NK-92 treated with Interleukin-12 subunit alpha and Interleukin-12 subunit beta, amount 100 ng/mL, for 24 hours (cell line): Measurements from ENCODE around the gene MRPL3.

Source experiments
- DNase-seq: peaks from one replicate; lab custom pipeline; 2025; lab: John Stamatoyannopoulos, UW

Gene MRPL3

DNA sequence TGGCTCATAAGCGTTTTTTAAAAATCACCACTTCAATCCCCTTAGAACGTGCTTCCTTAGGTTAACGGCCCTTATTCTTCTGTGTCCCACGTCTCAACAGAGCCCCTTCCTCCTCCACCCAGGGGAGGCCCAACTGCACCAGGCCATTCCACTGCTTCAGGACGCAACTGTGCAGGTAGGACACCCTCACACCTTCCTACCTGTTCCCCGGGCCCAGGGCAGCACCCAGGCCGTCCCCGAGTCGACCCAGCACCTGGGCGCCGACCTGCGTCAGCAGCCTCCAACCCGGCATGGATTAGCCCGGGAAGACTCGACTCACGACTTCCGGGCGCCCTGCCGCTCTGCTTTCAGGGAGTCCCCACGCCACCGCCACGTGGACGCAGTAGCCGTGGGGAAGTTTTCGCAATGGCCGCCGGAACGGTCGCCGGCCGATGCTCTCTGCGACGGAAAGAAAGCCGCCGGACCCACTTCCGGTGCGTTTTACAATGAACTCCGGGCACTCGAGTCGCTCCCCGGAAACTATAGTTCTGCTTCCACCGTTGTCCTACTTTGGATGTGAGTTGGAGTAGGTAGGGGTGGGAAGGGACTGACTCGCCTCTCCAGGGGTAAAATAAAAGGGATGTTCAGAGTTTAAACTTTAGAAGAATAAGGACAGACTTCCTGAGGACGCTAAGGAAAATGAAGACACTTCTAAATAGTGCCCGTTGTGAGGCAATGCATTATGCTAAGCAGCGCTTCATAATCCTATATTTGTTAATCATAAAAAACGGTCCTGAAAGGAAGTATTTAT, at the start of gene MRPL3:
Gene MRPL3, minus strand, starts transcription at position 442 of the 790 bp plus-strand sequence. Its CDS starts 150 bp downstream, at position 292.
- peak; percentile 78 for DNase-seq

DNA sequence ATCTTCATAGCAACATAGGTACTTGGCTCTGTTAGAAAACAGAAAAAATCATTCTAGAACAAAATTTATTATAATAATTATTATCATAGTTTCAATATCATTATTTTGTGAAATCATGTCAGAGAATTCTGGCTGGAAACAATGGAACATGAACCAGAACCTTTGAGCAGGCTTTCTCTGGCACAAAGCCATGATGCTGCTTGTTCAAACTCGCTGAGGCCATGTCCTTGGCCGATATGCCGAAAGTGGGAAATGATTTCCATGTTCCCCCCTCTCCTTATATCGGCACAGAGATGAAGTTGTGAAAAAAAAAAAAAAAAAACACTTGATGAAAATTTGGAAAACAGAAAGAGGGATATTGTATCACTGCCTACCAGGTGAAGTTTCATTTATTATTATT, 49.0 kb upstream of the MRPL3 start:
- no peak for DNase-seq

DNA sequence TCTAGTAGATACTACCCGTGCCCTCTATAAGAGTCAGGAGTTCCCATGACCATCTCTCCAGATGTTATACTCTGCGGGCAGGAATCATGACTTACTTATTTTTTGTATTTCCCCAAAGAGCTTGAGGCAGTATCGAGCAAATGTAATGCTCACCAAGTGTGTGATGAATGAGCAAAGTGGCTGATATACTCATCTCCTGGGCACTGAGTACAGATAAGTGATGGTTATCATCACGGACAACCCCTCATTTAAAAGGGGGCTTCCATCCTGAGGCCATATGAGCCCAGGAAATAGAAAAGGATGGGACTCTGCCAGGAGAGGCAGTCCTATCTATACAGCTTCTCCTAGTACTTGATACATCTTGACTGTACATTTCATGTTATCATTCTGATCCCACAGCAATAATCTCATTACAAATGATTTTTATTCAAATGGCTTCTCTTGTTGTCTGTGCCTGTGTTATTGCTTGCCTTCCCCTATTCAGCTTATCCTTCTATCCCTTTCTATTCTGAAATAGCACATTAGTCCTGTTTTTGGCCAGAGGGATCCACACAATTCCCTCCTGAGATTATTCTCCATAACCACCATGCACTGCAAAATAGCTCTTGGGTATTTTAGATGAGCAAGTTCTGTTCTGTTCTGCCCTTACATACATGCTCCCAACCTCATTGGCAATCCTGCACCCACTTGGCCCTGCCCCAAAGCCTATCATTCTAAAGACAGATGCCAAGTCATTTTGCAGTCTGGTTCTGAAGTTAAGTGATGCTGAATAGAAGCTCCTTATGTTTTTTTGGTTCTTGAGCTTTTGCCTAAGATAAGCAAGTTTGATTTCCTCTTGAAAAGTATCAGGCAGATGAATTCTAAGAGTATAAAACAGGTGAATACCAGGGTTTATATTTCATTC, 48.0 kb upstream of the MRPL3 start:
- no peak for DNase-seq

DNA sequence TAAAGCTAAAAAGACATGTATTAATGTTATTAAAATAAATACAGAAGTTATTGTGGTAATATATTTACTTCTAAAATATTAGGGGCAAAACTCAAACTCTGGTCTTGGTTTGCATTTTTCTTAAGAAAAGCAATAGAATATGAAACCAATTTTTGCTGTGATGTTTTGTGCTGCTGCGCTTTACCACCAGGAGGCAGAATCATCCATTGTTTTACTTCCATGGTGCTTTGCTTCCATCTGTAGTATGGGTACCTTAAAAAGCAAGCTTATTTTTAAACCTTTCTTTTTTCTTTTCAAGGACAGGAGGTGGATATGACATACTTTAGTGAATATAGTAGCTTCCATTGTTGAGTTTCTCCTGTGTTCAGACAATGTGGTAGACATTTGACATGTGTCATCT, 46.6 kb upstream of the MRPL3 start:
- no peak for DNase-seq

GRCh38 chr3:131547585-131547984, 44.8 kb upstream of the MRPL3 start:
- no peak for DNase-seq

- DNase-seq: no peak
These were observed 43.7 kb upstream of the MRPL3 start for GRCh38 chr3:131546441-131546840.

GRCh38 chr3:131544557-131544956, 41.8 kb upstream of the MRPL3 start:
- DNase-seq: no peak

GRCh38 chr3:131543714-131544113, 40.9 kb upstream of the MRPL3 start:
- DNase-seq: no peak

GRCh38 chr3:131541288-131541687, 38.5 kb upstream of the MRPL3 start:
- no peak for DNase-seq

- no peak for DNase-seq
These were observed 38.0 kb upstream of the MRPL3 start for GRCh38 chr3:131540821-131541220.

DNA sequence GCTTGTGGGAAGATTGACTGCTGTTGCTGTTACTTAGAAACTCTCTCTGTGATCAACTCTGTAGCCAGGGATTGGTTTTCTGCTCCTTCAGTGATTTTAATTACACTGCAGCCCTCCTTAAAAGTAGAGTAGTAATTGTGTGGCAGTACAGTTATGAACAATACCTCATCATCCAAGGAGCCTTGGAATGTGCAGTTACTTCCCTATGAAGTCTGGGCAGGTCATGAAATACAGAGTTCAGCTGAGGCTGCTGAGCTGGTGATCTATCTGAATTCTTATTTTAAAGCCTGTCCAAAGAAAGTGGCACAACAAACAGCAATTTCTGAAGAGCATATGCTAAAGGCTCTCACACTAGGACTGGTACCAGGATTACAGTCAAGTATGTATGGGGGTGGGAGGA, 37.4 kb upstream of the MRPL3 start:
- DNase-seq: no peak

DNA sequence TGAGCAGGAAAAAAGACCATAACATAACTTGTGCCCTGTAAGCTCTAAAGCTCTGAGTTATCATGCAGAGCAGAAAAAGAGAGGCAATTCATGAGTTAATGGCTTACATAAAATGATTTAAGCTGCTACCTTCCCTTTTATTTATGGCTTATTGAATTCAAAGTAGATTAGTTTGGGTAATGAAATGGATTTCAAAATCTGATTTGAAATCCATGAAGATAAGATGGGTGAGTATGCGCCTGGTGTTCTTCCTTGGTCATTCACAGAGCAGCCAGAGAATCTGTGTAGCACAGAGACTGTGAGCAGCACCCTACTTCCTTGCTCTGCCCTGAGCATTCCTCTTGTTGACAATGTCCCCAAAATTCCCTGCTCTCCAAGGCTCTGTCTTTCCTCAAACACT, 36.2 kb upstream of the MRPL3 start:
- no peak for DNase-seq

GRCh38 chr3:131537531-131537930, 34.8 kb upstream of the MRPL3 start:
- DNase-seq: no peak

DNA sequence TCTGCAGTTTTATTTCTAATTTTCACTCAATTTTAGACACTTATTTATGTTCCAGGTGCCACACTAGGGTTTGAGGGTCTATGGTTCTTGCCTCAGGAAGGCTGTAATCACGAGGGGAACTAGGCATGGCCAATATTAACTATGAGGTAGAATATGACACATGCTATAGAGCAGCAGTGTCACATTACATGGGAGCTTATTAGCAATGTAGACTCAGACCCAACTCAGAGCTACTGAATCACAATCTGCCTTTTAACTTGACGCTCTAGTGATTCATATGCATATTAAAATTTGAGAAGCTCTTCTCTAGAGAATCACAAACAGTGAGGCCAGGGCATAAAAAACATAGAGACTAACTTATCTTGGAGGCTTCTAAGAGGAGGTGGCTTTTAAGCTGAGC, 32.8 kb upstream of the MRPL3 start:
- no peak for DNase-seq

GRCh38 chr3:131535131-131535530, 32.4 kb upstream of the MRPL3 start:
- no peak for DNase-seq

GRCh38 chr3:131532645-131533044, 29.9 kb upstream of the MRPL3 start:
- no peak for DNase-seq

DNA sequence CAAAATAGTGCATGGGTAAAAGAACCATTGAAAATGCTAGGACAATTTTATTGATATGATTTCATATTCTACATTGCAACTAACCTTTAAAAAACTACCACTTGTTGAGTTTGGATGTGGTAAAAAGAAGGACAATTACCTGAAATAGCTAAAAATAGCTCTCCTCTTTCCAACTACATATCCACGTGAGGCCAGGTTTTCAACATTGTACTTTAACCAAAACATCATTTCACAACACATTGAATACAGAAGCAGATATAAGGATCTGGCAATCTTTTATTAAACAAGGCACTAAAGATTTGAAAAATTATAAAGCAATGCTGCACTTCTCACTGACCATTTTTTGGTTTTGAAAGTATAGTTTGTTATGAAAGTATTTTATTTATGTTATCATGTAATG, 28.1 kb upstream of the MRPL3 start:
- no peak for DNase-seq

DNA sequence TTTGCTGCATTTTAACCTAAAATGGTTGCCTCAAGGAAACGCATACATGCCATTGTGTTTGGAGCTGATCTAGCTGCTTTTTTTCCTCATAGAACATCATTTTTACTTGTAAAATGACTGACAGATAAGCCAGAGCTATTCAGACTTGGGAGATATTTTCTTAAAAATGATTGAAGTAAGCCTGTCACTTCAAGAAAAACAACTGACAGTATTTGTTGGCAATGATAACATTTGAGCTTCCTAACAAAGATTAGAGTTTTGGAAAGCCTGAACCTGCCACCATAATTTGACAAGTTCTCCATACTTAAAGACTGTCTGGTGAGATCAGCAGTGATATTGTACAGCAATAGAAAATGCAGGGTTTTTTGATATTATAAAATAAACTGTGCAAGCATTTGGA, 27.6 kb upstream of the MRPL3 start:
- no peak for DNase-seq

DNA sequence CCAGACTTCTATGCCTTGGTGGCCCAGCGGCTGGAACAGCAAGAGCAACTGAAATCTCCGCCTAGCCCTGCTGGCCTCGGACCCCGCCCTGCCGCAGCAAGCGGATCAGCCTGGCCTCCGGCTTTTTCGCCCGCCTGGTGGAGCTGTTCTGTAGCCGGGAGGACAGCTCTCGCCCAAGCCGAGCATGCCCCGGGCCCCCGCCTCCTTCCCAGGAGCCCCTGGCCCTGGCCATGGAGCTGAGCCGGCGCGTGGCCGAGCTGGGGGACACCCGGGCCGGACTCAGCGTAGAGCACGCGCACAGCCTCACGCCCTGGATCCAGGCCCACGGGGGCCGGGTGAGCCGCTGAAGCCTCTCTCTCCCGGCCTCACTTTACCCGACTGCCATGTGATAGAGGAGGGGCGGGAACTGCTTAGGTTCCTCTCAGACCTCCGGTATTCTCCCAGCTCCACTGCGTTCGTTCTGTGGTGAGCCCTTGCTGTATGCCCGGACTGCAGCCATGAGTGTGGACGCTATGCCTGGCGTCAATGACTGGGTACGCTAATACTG, 24.1 kb upstream of the MRPL3 start:
- DNase-seq: no peak

- DNase-seq: no peak
These were observed 15.9 kb upstream of the MRPL3 start for GRCh38 chr3:131518680-131519079.

DNA sequence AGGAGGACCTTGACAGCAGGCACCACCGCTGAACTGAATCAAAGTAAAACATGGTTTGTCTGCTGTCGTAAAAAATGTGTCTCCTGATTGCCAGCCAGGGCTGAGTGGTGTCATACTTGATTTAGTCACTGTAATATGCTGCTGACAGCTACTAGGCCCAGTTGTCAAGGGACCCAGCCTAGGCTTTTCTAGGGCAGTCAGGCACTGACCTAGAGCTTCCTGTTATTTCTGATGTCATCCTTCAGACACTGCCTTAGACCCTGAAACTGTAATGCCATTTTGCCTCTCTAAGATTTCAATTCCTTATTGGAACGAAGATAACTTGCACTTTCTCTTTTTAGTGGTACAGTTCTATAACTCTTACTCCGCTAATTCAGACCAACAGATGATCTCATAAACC, 2.6 kb upstream of the MRPL3 start:
- no peak for DNase-seq

GRCh38 chr3:131503320-131503635, 507 bp upstream of the MRPL3 start:
- no peak for DNase-seq

GRCh38 chr3:131501949-131502348, 822 bp downstream of the MRPL3 start:
- no peak for DNase-seq
